WTC11 (cell line): ENCODE data around the gene GLB1L2. TPM values are rescaled to one million over a fixed set of nuclear protein-coding genes. Genes with fewer than 3 reads are reported as not detected.
A peak's percentile ranks its signal among the peaks of the same experiment; 100 is the strongest.

Source experiments
- ATAC-seq: fragments of 200-7000 bp; cut with Tn5 transposase; 2 replicates; pipeline ENCODE4 v1.10.0; 2021; ENCODE audit warnings: mild to moderate bottlenecking, moderate library complexity
- CTCF ChIA-PET: fragments of 300-600 bp; sonication (Branson Sonifier 250); formaldehyde crosslinking; loops from one replicate; lab custom pipeline; 2021; ENCODE audit warnings: antibody characterized with exemption; lab: Charles Lee
- POLR2A ChIA-PET: fragments of 350-600 bp; sonication (Branson Sonifier 250); formaldehyde crosslinking; loops from one replicate; lab custom pipeline; 2021; ENCODE audit warnings: antibody characterized with exemption; lab: Charles Lee
- DNase-seq: peaks from one replicate; pipeline ENCODE4 v3.0.0; 2021; ENCODE audit warnings: low spot score
- H3K27ac Mint-ChIP-seq: 2 replicates; pipeline ENCODE4 v1.8.0; 2021; ENCODE audit warnings: mixed read lengths
- H3K27me3 Mint-ChIP-seq: 2 replicates; pipeline ENCODE4 v1.8.0; 2021; ENCODE audit warnings: low read depth, mild to moderate bottlenecking, moderate library complexity, mixed read lengths
- H3K36me3 Mint-ChIP-seq: 2 replicates; pipeline ENCODE4 v1.8.0; 2021; ENCODE audit warnings: mixed read lengths
- H3K4me1 Mint-ChIP-seq: 2 replicates; pipeline ENCODE4 v1.8.0; 2022; ENCODE audit warnings: mixed read lengths
- H3K4me3 Mint-ChIP-seq: 2 replicates; pipeline ENCODE4 v1.8.0; 2021; ENCODE audit warnings: mild to moderate bottlenecking, moderate library complexity, mixed read lengths
- H3K9me3 Mint-ChIP-seq: 2 replicates; pipeline ENCODE4 v1.8.0; 2021; ENCODE audit warnings: mixed read lengths
- EMX1 ChIP-seq: fragments of 250-450 bp; sonication (Bioruptor Pico); IDR thresholded peaks from 2 replicates; pipeline ENCODE4 v1.8.0; 2021; ENCODE audit warnings: mild to moderate bottlenecking
- ESRRA ChIP-seq: sonication (generic); formaldehyde crosslinking; IDR thresholded peaks from 2 replicates; pipeline ENCODE4 v1.8.1; 2022; ENCODE audit warnings: mild to moderate bottlenecking, missing genetic modification reagents, borderline replicate concordance
- FOXJ3 ChIP-seq: sonication (generic); formaldehyde crosslinking; IDR thresholded peaks from 2 replicates; pipeline ENCODE4 v1.9.0; 2021; ENCODE audit warnings: missing genetic modification reagents, mild to moderate bottlenecking, borderline replicate concordance
- FOXP1 ChIP-seq: sonication (generic); formaldehyde crosslinking; IDR thresholded peaks from 2 replicates; pipeline ENCODE4 v1.8.0; 2022; ENCODE audit warnings: missing genetic modification reagents, mild to moderate bottlenecking, moderate library complexity, borderline replicate concordance
- JUN ChIP-seq: sonication (generic); formaldehyde crosslinking; IDR thresholded peaks from 2 replicates; pipeline ENCODE4 v1.8.0; 2023; ENCODE audit warnings: mild to moderate bottlenecking, missing genetic modification reagents
- NFE2L1 ChIP-seq: sonication (generic); formaldehyde crosslinking; IDR thresholded peaks from 2 replicates; pipeline ENCODE4 v1.8.1; 2023; ENCODE audit warnings: missing genetic modification reagents
- PRRX2 ChIP-seq: fragments of 250-450 bp; sonication (Bioruptor Pico); IDR thresholded peaks from 2 replicates; pipeline ENCODE4 v1.8.0; 2021; ENCODE audit warnings: mild to moderate bottlenecking
- SMAD4 ChIP-seq: sonication (generic); formaldehyde crosslinking; IDR thresholded peaks from 2 replicates; pipeline ENCODE4 v1.8.0; 2022; ENCODE audit warnings: mild to moderate bottlenecking, missing genetic modification reagents
- TEAD1 ChIP-seq: sonication (generic); formaldehyde crosslinking; IDR thresholded peaks from 2 replicates; pipeline ENCODE4 v1.8.0; 2022; ENCODE audit warnings: mild to moderate bottlenecking, missing genetic modification reagents
- ZNF416 ChIP-seq: fragments of 250-450 bp; sonication (Bioruptor Pico); IDR thresholded peaks from 2 replicates; pipeline ENCODE4 v1.9.0; 2021; ENCODE audit warnings: mild to moderate bottlenecking, inconsistent platforms
- total RNA-seq: library from RNA; stranded (reverse); gene quantifications from 3 replicates; pipeline ENCODE4 v1.2.3, GENCODE V29; 2021
- TF ChIP-seq, protein P1 (sequence below): fragments of 250-450 bp; sonication (Bioruptor Pico); IDR thresholded peaks from 2 replicates; pipeline ENCODE4 v1.9.0; 2021; ENCODE audit warnings: moderate library complexity, mild to moderate bottlenecking, inconsistent platforms, borderline replicate concordance
- TF ChIP-seq, protein P2 (sequence below): sonication (generic); formaldehyde crosslinking; IDR thresholded peaks from 2 replicates; pipeline ENCODE4 v1.8.1; 2023; ENCODE audit warnings: mild to moderate bottlenecking, missing genetic modification reagents
- TF ChIP-seq, protein P3 (sequence below): sonication (generic); formaldehyde crosslinking; IDR thresholded peaks from 2 replicates; pipeline ENCODE4 v1.8.1; 2023; ENCODE audit warnings: mild to moderate bottlenecking, moderate library complexity, missing genetic modification reagents
- TF ChIP-seq, protein P4 (sequence below): fragments of 200-600 bp; IDR thresholded peaks from 2 replicates; pipeline ENCODE4 v1.8.0; 2022; ENCODE audit warnings: antibody characterized with exemption
- TF ChIP-seq, protein P5 (sequence below): sonication (generic); formaldehyde crosslinking; IDR thresholded peaks from 2 replicates; pipeline ENCODE4 v1.8.0; 2023; ENCODE audit warnings: missing genetic modification reagents, mild to moderate bottlenecking, borderline replicate concordance
- TF ChIP-seq, protein P6 (sequence below): sonication (generic); formaldehyde crosslinking; IDR thresholded peaks from 2 replicates; pipeline ENCODE4 v1.8.0; 2022; ENCODE audit warnings: mild to moderate bottlenecking, missing genetic modification reagents
- TF ChIP-seq, protein P7 (sequence below): sonication (generic); formaldehyde crosslinking; IDR thresholded peaks from 2 replicates; pipeline ENCODE4 v1.8.1; 2023; ENCODE audit warnings: mild to moderate bottlenecking, missing genetic modification reagents, borderline replicate concordance

The GLB1L2 gene
- total RNA-seq, 1 experiment from 2014 or later = 6.0 TPM

DNA sequence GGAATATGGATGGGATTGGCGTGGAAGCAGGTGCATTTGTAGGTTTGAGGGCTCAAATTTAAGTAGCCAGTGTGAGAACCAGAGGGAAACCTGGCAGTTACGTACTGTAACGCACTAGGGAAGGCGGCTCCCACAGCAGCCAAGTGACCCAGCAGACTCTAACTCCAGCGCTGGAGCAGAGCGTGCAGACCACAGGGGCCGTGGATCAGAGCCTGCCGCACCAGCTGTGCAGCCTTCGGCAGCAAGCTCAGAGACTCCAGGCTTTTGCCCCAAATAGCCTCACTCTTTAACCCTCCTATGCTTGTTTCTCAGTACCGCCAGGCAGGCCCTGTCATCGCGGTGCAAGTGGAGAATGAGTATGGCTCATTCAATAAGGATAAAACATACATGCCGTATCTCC, 43.3 kb upstream of the GLB1L2 start (continued):
- TF ChIP-seq, protein P1, sequence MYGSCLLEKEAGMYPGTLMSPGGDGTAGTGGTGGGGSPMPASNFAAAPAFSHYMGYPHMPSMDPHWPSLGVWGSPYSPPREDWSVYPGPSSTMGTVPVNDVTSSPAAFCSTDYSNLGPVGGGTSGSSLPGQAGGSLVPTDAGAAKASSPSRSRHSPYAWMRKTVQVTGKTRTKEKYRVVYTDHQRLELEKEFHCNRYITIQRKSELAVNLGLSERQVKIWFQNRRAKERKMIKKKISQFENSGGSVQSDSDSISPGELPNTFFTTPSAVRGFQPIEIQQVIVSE (CRISPR knock-in tag) = no peak
- TF ChIP-seq NFE2L1 (no peak), EMX1 (CRISPR knock-in tag) (no peak), TEAD1 (CRISPR knock-in tag) (no peak), SMAD4 (CRISPR knock-in tag) (no peak)
- TF ChIP-seq, protein P2, sequence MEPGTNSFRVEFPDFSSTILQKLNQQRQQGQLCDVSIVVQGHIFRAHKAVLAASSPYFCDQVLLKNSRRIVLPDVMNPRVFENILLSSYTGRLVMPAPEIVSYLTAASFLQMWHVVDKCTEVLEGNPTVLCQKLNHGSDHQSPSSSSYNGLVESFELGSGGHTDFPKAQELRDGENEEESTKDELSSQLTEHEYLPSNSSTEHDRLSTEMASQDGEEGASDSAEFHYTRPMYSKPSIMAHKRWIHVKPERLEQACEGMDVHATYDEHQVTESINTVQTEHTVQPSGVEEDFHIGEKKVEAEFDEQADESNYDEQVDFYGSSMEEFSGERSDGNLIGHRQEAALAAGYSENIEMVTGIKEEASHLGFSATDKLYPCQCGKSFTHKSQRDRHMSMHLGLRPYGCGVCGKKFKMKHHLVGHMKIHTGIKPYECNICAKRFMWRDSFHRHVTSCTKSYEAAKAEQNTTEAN (CRISPR knock-in tag) = no peak
- TF ChIP-seq, protein P3, sequence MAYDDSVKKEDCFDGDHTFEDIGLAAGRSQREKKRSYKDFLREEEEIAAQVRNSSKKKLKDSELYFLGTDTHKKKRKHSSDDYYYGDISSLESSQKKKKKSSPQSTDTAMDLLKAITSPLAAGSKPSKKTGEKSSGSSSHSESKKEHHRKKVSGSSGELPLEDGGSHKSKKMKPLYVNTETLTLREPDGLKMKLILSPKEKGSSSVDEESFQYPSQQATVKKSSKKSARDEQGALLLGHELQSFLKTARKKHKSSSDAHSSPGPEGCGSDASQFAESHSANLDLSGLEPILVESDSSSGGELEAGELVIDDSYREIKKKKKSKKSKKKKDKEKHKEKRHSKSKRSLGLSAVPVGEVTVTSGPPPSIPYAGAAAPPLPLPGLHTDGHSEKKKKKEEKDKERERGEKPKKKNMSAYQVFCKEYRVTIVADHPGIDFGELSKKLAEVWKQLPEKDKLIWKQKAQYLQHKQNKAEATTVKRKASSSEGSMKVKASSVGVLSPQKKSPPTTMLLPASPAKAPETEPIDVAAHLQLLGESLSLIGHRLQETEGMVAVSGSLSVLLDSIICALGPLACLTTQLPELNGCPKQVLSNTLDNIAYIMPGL (CRISPR knock-in tag) = no peak
- TF ChIP-seq, protein P4, sequence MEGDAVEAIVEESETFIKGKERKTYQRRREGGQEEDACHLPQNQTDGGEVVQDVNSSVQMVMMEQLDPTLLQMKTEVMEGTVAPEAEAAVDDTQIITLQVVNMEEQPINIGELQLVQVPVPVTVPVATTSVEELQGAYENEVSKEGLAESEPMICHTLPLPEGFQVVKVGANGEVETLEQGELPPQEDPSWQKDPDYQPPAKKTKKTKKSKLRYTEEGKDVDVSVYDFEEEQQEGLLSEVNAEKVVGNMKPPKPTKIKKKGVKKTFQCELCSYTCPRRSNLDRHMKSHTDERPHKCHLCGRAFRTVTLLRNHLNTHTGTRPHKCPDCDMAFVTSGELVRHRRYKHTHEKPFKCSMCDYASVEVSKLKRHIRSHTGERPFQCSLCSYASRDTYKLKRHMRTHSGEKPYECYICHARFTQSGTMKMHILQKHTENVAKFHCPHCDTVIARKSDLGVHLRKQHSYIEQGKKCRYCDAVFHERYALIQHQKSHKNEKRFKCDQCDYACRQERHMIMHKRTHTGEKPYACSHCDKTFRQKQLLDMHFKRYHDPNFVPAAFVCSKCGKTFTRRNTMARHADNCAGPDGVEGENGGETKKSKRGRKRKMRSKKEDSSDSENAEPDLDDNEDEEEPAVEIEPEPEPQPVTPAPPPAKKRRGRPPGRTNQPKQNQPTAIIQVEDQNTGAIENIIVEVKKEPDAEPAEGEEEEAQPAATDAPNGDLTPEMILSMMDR = no peak

DNA sequence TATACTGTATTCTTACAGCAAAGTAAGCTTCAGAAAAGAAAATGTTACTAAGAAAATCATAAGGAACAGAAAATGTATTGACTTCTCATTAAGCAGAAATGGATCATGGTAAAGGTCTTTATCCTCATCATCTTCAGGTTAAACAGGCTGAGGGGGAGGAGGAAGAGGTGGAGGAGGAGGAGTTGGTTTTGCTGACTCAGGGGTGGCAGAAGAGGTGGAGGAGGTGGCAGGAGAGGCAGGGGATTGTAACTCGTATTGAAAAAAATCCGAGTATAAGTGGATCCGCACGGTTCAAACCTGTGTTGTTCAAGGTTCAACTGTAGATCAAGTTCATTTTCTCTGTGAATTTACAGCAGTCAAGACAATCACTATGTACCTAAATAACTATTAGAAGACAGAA, 42.6 kb upstream of the GLB1L2 start:
- Mint-ChIP-seq H3K27me3 (no peaks in the 10 kb centered on the region), H3K4me3 (no peak overlapping the region), H3K36me3 (peaks cover 64% of the 10 kb centered on the region), H3K9me3 (no peaks in the 10 kb centered on the region), H3K27ac (peak overlapping the region; percentile 89), H3K4me1 (peaks cover 20% of the 10 kb centered on the region)
- CTCF ChIA-PET = interaction anchor here (0.7 to 1.0 kb wide), 2 partner anchors 27 to 35 kb away, joined by 3 read pairs; no protein-coding TSS in a partner anchor
- DNase-seq (no peak), ATAC-seq (no peak)
- POLR2A ChIA-PET = no interaction called here
- no peak for TF ChIP-seq EMX1 (CRISPR knock-in tag)
- no peak for TF ChIP-seq FOXJ3 (CRISPR knock-in tag)
- TF ChIP-seq, protein P5, sequence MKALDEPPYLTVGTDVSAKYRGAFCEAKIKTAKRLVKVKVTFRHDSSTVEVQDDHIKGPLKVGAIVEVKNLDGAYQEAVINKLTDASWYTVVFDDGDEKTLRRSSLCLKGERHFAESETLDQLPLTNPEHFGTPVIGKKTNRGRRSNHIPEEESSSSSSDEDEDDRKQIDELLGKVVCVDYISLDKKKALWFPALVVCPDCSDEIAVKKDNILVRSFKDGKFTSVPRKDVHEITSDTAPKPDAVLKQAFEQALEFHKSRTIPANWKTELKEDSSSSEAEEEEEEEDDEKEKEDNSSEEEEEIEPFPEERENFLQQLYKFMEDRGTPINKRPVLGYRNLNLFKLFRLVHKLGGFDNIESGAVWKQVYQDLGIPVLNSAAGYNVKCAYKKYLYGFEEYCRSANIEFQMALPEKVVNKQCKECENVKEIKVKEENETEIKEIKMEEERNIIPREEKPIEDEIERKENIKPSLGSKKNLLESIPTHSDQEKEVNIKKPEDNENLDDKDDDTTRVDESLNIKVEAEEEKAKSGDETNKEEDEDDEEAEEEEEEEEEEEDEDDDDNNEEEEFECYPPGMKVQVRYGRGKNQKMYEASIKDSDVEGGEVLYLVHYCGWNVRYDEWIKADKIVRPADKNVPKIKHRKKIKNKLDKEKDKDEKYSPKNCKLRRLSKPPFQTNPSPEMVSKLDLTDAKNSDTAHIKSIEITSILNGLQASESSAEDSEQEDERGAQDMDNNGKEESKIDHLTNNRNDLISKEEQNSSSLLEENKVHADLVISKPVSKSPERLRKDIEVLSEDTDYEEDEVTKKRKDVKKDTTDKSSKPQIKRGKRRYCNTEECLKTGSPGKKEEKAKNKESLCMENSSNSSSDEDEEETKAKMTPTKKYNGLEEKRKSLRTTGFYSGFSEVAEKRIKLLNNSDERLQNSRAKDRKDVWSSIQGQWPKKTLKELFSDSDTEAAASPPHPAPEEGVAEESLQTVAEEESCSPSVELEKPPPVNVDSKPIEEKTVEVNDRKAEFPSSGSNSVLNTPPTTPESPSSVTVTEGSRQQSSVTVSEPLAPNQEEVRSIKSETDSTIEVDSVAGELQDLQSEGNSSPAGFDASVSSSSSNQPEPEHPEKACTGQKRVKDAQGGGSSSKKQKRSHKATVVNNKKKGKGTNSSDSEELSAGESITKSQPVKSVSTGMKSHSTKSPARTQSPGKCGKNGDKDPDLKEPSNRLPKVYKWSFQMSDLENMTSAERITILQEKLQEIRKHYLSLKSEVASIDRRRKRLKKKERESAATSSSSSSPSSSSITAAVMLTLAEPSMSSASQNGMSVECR (CRISPR knock-in tag) = no peak
- TF ChIP-seq, protein P6, sequence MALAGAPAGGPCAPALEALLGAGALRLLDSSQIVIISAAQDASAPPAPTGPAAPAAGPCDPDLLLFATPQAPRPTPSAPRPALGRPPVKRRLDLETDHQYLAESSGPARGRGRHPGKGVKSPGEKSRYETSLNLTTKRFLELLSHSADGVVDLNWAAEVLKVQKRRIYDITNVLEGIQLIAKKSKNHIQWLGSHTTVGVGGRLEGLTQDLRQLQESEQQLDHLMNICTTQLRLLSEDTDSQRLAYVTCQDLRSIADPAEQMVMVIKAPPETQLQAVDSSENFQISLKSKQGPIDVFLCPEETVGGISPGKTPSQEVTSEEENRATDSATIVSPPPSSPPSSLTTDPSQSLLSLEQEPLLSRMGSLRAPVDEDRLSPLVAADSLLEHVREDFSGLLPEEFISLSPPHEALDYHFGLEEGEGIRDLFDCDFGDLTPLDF (CRISPR knock-in tag) = no peak
- TF ChIP-seq FOXP1 (CRISPR knock-in tag) = no peak
- no peak for TF ChIP-seq PRRX2 (CRISPR knock-in tag)
- TF ChIP-seq, protein P7, sequence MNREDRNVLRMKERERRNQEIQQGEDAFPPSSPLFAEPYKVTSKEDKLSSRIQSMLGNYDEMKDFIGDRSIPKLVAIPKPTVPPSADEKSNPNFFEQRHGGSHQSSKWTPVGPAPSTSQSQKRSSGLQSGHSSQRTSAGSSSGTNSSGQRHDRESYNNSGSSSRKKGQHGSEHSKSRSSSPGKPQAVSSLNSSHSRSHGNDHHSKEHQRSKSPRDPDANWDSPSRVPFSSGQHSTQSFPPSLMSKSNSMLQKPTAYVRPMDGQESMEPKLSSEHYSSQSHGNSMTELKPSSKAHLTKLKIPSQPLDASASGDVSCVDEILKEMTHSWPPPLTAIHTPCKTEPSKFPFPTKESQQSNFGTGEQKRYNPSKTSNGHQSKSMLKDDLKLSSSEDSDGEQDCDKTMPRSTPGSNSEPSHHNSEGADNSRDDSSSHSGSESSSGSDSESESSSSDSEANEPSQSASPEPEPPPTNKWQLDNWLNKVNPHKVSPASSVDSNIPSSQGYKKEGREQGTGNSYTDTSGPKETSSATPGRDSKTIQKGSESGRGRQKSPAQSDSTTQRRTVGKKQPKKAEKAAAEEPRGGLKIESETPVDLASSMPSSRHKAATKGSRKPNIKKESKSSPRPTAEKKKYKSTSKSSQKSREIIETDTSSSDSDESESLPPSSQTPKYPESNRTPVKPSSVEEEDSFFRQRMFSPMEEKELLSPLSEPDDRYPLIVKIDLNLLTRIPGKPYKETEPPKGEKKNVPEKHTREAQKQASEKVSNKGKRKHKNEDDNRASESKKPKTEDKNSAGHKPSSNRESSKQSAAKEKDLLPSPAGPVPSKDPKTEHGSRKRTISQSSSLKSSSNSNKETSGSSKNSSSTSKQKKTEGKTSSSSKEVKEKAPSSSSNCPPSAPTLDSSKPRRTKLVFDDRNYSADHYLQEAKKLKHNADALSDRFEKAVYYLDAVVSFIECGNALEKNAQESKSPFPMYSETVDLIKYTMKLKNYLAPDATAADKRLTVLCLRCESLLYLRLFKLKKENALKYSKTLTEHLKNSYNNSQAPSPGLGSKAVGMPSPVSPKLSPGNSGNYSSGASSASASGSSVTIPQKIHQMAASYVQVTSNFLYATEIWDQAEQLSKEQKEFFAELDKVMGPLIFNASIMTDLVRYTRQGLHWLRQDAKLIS (CRISPR knock-in tag) = no peak
- no peak for TF ChIP-seq ESRRA (CRISPR knock-in tag)
- TF ChIP-seq JUN (CRISPR knock-in tag) = no peak
- TF ChIP-seq TEAD1 (CRISPR knock-in tag) = no peak
- TF ChIP-seq ZNF416 = no peak
